Measurements from ENCODE around the gene S100A5. TPM values are rescaled to one million over a fixed set of nuclear protein-coding genes. Genes with fewer than 3 reads are reported as not detected.

S100A5 gene
- total RNA-seq, 2 donors from 2014 or later = not detected

DNA sequence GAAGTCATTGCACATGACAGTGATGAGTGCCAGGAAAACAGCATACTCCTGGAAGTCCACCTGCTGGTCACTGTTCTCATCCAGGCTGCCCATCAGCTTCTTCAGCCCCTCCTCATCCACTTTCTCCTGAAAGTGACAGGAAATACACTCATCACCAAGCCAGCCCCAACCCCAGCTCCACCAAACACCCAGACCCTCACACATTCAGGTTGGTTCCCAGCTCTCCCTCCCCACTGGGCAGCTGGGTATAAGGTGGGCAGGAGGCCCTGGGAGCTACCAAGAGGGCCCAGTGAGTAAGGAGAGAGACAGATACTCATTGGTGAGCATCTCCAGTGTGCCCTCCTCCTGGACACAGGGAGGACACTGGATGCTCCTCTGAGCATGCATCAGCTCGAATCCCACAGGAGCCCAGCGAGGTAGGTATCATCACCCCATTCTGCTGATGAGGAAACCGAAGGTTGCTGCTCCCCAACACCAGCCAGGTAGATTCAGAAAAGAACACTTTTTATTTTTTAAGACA, 20.8 kb upstream of the S100A5 start:
- H3K4me3 ChIP-seq = no peak overlapping the region
- H3K27ac ChIP-seq = no peak overlapping the region
- intact Hi-C loops (cut with DNase I) = loop anchor here (10.0 kb wide), 1 partner anchor 207 kb away; the partner anchor contains the start of gene S100A9
- H3K27me3 ChIP-seq = no peaks in the 10 kb centered on the region
- H3K9ac ChIP-seq (ENCODE audit: low read depth in 2 of 2, low read length in 2 of 2) = no peak overlapping the region
- H3K9me3 ChIP-seq = no peaks in the 10 kb centered on the region
- DNase-seq = no peak
- TF ChIP-seq, protein P1, sequence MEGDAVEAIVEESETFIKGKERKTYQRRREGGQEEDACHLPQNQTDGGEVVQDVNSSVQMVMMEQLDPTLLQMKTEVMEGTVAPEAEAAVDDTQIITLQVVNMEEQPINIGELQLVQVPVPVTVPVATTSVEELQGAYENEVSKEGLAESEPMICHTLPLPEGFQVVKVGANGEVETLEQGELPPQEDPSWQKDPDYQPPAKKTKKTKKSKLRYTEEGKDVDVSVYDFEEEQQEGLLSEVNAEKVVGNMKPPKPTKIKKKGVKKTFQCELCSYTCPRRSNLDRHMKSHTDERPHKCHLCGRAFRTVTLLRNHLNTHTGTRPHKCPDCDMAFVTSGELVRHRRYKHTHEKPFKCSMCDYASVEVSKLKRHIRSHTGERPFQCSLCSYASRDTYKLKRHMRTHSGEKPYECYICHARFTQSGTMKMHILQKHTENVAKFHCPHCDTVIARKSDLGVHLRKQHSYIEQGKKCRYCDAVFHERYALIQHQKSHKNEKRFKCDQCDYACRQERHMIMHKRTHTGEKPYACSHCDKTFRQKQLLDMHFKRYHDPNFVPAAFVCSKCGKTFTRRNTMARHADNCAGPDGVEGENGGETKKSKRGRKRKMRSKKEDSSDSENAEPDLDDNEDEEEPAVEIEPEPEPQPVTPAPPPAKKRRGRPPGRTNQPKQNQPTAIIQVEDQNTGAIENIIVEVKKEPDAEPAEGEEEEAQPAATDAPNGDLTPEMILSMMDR (IDR thresholded peaks at IDR 0.05) = no peak
- H3K36me3 ChIP-seq = no peaks in the 10 kb centered on the region
- H3K4me1 ChIP-seq = peaks cover 12% of the 10 kb centered on the region

DNA sequence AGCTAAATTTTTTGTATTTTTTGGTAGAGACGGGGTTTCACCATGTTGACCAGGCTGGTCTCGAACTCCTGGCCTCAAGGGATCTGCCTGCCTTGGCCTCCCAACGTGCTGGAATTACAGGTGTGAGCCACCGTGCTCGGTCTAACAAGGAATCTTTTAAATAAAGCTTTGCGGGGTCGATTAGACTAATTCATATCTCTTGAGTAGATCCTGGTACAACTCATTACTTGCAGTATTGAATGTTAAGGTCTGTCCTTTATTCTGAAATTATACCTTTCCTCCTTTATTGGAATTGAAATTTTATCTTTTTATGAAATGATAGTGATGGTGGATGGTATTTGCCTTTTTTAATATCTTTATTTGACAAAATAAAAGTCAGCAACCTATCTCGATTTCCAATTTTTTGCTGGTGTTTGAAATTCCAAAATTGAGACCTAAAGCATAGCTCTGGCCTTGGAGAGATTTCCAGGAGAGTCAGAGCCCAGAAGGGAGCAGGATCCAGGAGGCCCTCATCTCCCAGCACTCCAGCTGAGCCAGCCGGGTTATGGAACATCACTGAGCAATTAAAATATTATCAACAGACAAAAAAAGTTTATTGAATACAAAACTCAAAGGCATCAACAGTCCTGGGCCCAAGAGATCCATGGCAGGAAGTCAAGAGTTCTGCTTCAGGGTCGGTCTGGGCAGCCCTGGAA, 20.2 kb upstream of the S100A5 start:
- no peak for DNase-seq
- Histone ChIP-seq H3K36me3 (no peaks in the 10 kb centered on the region), H3K9ac (ENCODE audit: low read depth in 2 of 2, low read length in 2 of 2) (no peak overlapping the region), H3K27ac (no peak overlapping the region), H3K4me3 (no peak overlapping the region), H3K4me1 (peaks cover 7% of the 10 kb centered on the region), H3K27me3 (no peaks in the 10 kb centered on the region), H3K9me3 (no peaks in the 10 kb centered on the region)
- TF ChIP-seq, protein P1 (IDR thresholded peaks at IDR 0.05) = no peak
- intact Hi-C loops (cut with DNase I) = loop anchor here (10.0 kb wide), 1 partner anchor 206 kb away; the partner anchor contains the start of gene S100A9

DNA sequence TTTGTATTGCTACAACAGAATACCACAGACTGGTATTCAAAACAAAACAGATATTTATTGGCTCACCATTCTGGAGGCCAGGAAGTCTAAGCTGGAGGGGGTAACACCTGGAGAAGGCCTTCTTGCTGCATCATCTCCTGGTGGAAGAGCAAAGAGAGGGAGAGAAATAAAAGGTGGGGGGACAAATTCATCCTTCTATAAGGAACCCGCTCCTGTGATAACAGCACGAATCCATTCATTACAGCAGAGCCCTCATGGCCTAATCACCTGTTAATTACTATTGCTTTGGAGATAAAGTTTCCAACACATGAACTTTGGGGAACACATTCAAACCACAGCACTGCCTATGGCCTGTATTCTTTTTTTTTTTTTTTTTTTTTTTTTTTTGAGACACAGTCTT, 19.5 kb upstream of the S100A5 start:
- Histone ChIP-seq H3K4me3 (no peak overlapping the region), H3K9me3 (no peaks in the 10 kb centered on the region), H3K4me1 (peaks cover under 1% of the 10 kb centered on the region), H3K27me3 (no peaks in the 10 kb centered on the region), H3K9ac (ENCODE audit: low read depth in 2 of 2, low read length in 2 of 2) (no peak overlapping the region), H3K27ac (no peak overlapping the region), H3K36me3 (no peaks in the 10 kb centered on the region)
- no peak for DNase-seq
- TF ChIP-seq, protein P1 (IDR thresholded peaks at IDR 0.05) = no peak
- intact Hi-C loops (cut with DNase I) = loop anchor here (10.0 kb wide), 1 partner anchor 205 kb away; the partner anchor contains the start of gene S100A9

DNA sequence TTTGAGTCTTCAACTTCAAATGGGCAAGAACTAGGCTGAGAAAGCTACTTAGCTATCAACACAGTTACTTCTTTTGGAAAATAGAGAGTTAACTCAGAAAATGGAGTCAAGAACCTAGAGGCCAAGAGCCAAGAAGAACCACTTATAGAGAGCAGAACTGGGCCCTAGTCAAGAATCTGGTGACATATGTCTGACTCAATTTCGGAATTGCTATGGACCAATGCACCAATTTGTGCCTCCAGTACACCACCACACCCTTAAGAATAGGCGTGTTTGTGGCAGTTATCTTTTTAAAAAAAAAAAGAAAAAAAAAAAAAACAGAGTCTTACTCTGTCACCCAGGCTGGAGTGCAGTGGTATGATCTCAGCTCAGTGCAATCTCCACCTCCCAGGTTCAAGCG, 17.1 kb upstream of the S100A5 start:
- Histone ChIP-seq H3K27ac (no peak overlapping the region), H3K4me3 (no peak overlapping the region), H3K9ac (ENCODE audit: low read depth in 2 of 2, low read length in 2 of 2) (no peak overlapping the region), H3K36me3 (no peaks in the 10 kb centered on the region), H3K27me3 (no peaks in the 10 kb centered on the region), H3K4me1 (no peaks in the 10 kb centered on the region), H3K9me3 (no peaks in the 10 kb centered on the region)
- no peak for DNase-seq
- intact Hi-C loops (cut with DNase I) = no loop called here
- TF ChIP-seq, protein P1 (IDR thresholded peaks at IDR 0.05) = no peak

DNA sequence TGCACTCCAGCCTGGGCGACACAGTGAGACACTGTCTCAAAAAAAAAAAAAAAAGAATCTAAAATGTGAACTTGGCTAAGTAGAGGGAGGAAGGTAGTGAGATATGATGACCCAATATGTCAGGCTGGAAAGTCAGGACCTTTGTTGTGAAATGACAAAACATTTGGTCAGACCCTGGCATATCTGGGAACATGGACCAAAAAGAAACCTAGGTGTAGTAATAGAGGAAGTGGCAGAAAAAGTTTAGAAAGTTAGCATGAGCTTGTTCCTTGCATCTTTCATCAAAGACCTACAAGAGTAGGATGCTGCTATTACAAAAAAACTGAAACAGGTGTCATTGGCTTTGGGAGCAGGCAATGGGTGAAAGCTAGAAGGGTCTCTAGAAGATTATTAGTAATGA, 15.6 kb upstream of the S100A5 start:
- H3K9me3 ChIP-seq = no peaks in the 10 kb centered on the region
- H3K36me3 ChIP-seq = no peaks in the 10 kb centered on the region
- no peak overlapping the region for H3K9ac ChIP-seq (ENCODE audit: low read depth in 2 of 2, low read length in 2 of 2)
- H3K27ac ChIP-seq = no peak overlapping the region
- DNase-seq = no peak
- intact Hi-C loops (cut with DNase I) = no loop called here
- no peak overlapping the region for H3K4me3 ChIP-seq
- H3K27me3 ChIP-seq = no peaks in the 10 kb centered on the region
- H3K4me1 ChIP-seq = no peaks in the 10 kb centered on the region
- TF ChIP-seq, protein P1 (IDR thresholded peaks at IDR 0.05) = no peak
